Suppressor macrophage treated with lipopolysaccharide for 4 hours (primary cell): ENCODE measurements around the gene NPY1R.

ENCODE experiments used
- DNase-seq: peaks from one replicate; pipeline ENCODE4 v3.0.0-alpha.2; 2020

Gene NPY1R

GRCh38 chr4:163274861-163275260, 57.5 kb downstream of the NPY1R start:
- DNase-seq = no peak
